ENCODE data around the gene CERK.
"Not testable (repeated sequence)": the region's sequence is repeated elsewhere in the genome, so short reads cannot be mapped to it uniquely, and the experiment has no call there.

Gene CERK

GRCh38 chr22:46640293-46641055, 97.6 kb downstream of the CERK start:
- Mint-ChIP-seq H3K9me3 (peaks cover 3% of the 10 kb centered on the region), H3K36me3 (peaks cover 20% of the 10 kb centered on the region), H3K27ac (no peak overlapping the region), H3K4me1 (peaks cover 15% of the 10 kb centered on the region), H3K4me3 (no peak overlapping the region)
- ATAC-seq (no peak), DNase-seq (ENCODE audit: low spot score in 2 of 2) (no peak)

GRCh38 chr22:46639843-46640242, 98.2 kb downstream of the CERK start:
- H3K36me3 Mint-ChIP-seq, result peaks cover 20% of the 10 kb centered on the region
- no peak for ATAC-seq
- no peak for DNase-seq (ENCODE audit: low spot score in 2 of 2)
- H3K4me1 Mint-ChIP-seq, result peaks cover 15% of the 10 kb centered on the region
- peaks cover 3% of the 10 kb centered on the region for H3K9me3 Mint-ChIP-seq
- no peak overlapping the region for H3K4me3 Mint-ChIP-seq
- no peak overlapping the region for H3K27ac Mint-ChIP-seq

GRCh38 chr22:46638601-46639431, 99.2 kb downstream of the CERK start:
- DNase-seq (ENCODE audit: low spot score in 2 of 2), result no peak
- no peak for ATAC-seq
- Mint-ChIP-seq H3K4me3 (no peak overlapping the region), H3K4me1 (peaks cover 15% of the 10 kb centered on the region), H3K36me3 (peaks cover 13% of the 10 kb centered on the region), H3K27ac (no peak overlapping the region), H3K9me3 (peaks cover 3% of the 10 kb centered on the region)

DNA sequence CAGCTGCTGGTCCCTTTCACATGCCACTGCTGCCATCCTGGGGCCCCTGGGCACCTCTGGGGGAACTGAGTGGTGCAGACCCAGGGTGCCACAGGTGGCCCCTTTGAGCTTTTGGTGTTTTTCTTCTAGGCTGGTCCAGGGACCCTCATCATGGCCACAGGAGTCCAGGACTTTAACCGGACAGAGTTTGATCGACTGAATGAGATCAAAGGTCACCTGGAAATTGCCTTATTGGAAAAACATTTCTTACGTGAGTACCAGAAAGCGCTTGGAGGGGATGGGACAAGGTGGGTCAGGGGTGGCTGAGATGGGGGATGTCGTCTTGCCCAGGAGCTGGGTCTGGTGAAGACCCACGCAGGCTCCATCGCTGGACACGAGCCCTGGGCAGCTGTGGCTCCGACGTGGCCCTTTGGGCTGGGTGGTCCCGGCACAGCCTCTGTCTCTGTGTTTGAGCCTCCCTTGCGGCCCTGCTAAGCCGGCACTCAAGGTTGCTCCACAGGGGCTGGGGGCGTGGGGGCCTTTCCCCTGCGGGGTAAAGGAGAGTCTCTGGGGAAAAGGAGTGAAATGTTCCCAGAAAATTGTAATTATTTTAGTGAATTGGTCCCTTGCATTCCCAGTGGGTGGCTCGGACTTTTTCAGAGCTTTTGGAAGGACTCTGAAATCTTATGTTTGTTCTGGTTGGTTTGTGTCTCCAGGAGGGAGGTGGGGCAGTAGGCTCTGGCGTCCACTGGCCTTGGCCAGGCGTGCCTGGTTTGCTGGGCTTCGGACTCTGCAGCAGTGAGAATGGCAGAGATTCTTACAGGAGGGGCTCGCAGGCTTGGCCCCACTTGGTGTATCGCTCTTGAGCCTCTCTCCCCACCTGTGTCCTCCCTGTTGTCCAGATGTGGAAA, 100.1 kb downstream of the CERK start:
- Mint-ChIP-seq H3K36me3 (peaks cover 7% of the 10 kb centered on the region), H3K4me1 (peaks cover 13% of the 10 kb centered on the region), H3K9me3 (no peaks in the 10 kb centered on the region), H3K27ac (no peak overlapping the region), H3K4me3 (no peak overlapping the region)
- DNase-seq (ENCODE audit: low spot score in 2 of 2) (no peak), ATAC-seq (no peak)

DNA sequence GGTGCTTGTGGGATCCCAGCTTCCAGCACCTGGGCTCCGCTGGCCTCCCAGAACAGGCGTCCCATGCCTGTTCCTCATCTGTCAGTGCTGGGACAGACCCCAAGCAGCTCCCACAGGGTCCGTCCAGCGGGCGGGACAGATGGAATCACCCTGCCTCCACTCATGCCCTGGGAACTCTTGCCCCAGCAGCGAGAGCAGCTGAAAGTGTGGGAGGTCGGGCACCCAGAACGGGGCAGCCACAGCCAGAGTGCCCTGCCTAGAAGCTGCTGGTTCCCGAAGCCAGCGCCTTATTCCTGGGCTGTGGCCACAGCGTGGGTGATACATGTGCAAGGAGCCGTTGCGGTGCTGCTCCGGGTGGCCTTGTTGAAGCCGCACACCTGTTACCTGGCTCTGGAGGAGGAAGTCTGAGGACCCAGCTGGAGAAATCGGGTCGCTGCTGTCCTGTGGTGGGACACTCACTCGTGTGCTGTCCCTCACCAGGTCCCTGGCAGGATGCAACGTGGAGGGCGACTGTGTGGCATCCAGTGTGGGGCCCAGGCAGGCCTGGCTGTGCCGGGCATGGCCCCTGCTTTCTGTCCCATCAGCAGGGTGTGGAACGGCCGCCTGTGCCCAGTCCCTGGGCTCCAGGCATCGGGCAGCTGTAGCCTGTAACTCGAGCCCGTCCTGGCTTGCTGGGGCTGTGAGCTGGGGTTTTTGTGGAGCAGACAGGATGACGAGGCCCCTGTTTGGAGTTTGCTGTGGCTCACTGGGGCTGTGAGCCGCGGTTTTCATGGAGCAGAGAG, 101.6 kb downstream of the CERK start:
- ATAC-seq (no peak), DNase-seq (ENCODE audit: low spot score in 2 of 2) (no peak)
- Mint-ChIP-seq H3K9me3 (no peaks in the 10 kb centered on the region), H3K4me3 (no peak overlapping the region), H3K4me1 (peaks cover 13% of the 10 kb centered on the region), H3K36me3 (peaks cover 6% of the 10 kb centered on the region), H3K27ac (no peak overlapping the region)

GRCh38 chr22:46635756-46636155, 102.3 kb downstream of the CERK start:
- Mint-ChIP-seq H3K4me3 (no peak overlapping the region), H3K36me3 (peaks cover 6% of the 10 kb centered on the region), H3K4me1 (peaks cover 13% of the 10 kb centered on the region), H3K27ac (no peak overlapping the region), H3K9me3 (no peaks in the 10 kb centered on the region)
- ATAC-seq (no peak), DNase-seq (ENCODE audit: low spot score in 2 of 2) (no peak)

DNA sequence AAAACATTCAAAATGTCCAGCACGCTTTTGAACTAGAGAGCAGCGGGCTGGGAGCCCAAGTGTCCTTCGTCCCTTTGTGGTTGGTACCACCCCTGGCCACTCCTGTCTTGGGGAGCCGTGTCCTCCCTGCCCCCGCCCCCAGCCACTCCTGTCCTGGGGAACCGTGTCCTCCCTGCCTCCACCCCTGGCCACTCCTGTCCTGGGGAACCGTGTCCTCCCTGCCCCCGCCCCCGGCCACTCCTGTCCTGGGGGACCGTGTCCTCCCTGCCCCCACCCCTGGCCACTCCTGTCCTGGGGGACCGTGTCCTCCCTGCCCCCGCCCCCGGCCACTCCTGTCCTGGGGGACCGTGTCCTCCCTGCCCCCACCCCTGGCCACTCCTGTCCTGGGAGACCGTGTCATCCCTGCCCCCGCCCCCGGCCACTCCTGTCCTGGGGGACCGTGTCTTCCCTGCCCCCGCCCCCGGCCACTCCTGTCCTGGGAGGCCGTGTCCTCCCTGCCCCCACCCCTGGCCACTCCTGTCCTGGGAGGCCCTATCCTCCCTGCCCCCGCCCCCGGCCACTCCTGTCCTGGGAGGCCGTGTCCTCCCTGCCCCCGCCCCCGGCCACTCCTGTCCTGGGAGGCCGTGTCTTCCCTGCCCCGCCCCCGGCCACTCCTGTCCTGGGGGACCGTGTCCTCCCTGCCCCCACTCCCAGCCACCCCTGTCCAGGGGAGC, 102.9 kb downstream of the CERK start:
- not testable (repeated sequence) for H3K4me3 Mint-ChIP-seq; H3K36me3 Mint-ChIP-seq; H3K27ac Mint-ChIP-seq; H3K9me3 Mint-ChIP-seq; ATAC-seq; DNase-seq (ENCODE audit: low spot score in 2 of 2)
- H3K4me1 Mint-ChIP-seq, result peaks cover 13% of the 10 kb centered on the region
